Right ventricle myocardium superior (tissue), 1 donor: ENCODE measurements around the gene ACSS1. TPM values are rescaled to one million over a fixed set of nuclear protein-coding genes. Genes with fewer than 3 reads are reported as not detected.

Experiments used
- ATAC-seq: fragments of 200-7000 bp; cut with Tn5 transposase; one replicate; pipeline ENCODE4 v1.9.1; 2020; ENCODE audit warnings: mild to moderate bottlenecking; ENCODE audit not compliant: poor library complexity
- DNase-seq: peaks from one replicate; pipeline ENCODE4 v3.0.0-alpha.2; 2020
- intact Hi-C: fragments of 100-400 bp; cut with DNase I; formaldehyde crosslinking; loops from one replicate; pipeline ENCODE4 v1.11.2; 2022
- total RNA-seq: library from RNA; stranded (reverse); fragmentation: NEBNext Ultra II Directional; extraction: Animal tissue kit (Norgen Biotek cat#: 25700); gene quantifications from one replicate; pipeline ENCODE4 v1.2.1, GENCODE V29; 2021
- donor health status: DM: no; HTN: yes; CAD: no; lungs with severe emphysema.

Gene ACSS1
- total RNA-seq, 1 donor from 2014 or later, result 143 TPM

DNA sequence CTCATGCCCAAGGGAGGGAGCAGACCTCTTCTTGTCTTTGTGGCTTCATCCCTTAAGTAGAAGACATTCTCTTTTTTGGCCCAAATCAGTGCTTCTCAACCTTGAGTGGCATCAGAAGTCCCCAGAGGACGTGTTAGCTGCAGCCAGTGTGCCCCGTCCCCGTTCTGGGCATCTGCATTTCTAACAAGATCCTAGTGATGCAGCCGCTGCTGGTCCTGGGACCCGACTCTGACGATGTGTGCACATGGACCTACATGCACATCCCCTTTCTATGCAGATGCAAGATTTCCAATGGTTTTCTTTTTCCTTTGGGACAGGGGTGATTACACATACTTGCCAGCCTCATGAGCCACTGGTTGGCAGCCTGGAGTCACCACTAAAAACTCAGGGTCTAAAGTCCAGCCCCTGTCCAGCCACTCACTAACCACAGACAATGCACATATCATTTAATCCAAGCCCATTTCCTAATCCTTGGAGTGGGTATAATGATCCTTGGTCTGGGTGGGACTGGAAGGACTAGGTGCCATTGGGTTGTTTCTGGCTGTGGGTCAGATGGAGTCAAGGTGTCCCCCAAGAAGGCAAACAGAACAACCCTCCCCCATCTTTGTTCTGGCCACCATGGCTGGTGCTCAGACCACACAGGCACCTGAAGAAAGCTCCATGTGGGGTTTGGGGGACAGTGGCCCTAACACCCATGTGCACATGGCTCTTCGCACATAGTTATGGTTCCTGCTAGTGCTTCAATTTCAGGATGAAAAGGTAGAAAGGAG is 6.4 kb downstream of the ACSS1 start:
- no peak for ATAC-seq
- intact Hi-C loops, result loop anchor here (10.0 kb wide), 1 partner anchor 203 kb away; no protein-coding TSS in a partner anchor
- peak; percentile 10 for DNase-seq

DNA sequence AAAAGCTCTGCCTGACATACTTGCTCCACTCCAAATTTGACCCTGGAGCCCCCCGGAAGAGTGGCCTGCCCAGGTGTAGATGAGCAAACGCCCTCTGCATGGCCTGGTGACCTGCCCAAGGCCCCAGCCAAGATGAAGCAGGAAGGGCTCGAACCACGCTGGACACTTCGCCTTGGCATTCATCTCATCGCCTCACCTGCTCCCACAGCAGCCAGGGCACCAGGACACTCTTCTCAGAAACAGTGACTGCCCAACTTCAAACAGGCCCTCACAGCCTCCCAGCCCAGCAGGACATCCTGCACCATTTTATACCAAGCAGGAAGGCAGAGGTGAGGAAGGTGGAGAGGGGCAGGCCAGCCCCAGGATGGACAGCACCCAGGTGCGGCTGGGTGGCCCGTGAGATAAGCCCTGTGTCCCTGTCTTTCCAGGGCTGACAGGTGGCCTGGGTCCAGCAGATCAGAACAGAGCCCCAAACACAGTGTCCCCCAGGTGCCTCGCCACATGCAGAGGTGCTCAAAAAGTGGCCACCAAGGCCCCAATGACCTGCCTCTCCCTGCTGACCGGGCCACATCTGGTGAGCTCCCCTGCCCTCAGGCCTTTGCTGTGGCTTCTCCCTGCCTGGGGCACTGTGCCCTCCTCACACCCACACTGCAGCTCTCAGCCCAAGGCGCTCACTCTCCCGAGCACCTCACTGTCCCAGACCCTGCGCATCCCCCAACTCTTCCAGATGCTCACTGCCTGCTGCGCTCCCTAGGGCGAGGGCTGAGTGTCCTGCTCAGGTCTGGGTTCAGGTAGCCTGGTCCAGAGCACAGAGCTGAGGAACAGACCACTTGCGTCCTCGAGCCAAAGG is 7.2 kb downstream of the ACSS1 start:
- intact Hi-C loops, result loop anchor here (10.0 kb wide), 1 partner anchor 204 kb away; no protein-coding TSS in a partner anchor
- DNase-seq (no peak), ATAC-seq (no peak)

DNA sequence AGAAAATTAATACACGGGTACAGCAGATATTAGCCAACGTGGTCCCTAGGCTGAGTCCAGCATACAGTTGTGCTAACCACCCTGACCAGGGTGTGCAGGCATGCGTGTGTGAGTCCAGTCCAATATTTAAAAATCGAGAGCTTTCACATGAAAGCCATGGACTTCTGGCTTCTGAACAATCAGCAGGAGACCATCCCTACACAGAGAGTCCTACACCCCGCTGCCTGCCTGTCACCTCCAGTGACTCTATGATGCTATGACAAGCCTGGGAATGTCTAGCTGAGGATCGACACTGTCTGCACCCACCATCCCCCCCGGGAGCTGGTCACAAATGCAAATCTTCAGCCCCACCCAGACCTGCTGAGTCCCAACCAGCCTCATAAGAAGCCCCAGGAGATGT is 7.9 kb downstream of the ACSS1 start:
- intact Hi-C loops, result loop anchor here (10.0 kb wide), 1 partner anchor 205 kb away; no protein-coding TSS in a partner anchor
- DNase-seq, result no peak
- ATAC-seq, result no peak

DNA sequence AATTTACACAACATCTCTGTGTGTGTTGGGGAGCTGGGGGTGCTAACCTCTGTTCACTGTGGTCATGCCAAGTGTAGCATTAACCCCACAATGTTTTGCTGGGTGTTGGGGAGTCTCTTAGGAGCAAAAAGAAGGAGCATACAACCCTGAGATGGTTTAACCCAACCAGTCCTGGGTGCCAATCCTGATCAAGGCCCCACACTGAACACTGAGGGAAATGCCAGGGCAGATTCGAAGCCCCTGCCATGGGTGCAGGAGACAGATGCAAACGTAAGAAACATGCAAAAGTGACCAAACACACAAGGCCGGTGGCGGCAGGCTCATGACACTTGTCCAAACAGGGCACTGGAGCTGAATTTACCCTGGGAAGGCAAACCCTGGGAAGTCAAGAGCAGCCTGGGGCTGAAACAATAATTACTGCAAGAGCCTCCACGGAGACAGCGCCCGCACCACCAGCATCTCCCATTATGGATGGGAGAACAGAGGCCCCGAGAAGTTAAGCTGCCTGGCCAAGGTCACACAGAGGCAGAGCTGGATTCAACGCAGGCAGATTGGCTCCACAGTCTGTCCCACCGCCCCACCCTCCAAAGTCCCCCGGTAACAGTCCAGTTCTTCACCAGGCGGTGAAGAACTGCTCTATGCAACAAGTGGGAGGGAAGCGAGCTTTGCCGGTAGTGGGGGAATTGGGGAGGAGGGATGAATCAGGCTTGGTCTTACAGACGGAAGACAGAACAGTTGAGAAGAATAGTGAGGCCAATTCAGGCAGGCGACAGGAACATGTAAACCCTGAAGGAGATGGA is 8.5 kb downstream of the ACSS1 start:
- ATAC-seq (no peak), DNase-seq (no peak)
- intact Hi-C loops, result loop anchor here (10.0 kb wide), 1 partner anchor 205 kb away; no protein-coding TSS in a partner anchor

DNA sequence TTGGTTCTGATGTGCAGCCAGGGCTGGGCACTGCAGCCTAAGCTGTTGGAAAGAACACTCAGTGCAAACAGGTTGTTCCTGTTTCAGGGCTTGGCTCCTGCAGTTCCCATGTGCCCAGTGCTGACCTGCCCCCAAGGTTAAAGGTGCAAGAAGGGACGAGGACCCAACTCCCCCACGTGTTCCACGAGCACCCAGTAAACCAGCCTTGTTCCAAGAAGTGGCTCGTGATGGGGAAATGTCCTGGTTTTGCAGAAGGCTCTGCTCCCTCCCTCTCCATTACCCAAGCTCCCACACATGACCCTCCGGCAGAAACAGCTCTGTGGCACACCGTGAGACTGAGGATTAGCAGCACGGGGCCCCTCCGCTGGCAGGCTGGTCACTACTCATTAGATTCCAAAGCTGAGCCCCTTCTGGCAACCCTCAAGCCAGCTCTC is 9.4 kb downstream of the ACSS1 start:
- no peak for DNase-seq
- intact Hi-C loops, result no loop called here
- peak; percentile 12 for ATAC-seq

DNA sequence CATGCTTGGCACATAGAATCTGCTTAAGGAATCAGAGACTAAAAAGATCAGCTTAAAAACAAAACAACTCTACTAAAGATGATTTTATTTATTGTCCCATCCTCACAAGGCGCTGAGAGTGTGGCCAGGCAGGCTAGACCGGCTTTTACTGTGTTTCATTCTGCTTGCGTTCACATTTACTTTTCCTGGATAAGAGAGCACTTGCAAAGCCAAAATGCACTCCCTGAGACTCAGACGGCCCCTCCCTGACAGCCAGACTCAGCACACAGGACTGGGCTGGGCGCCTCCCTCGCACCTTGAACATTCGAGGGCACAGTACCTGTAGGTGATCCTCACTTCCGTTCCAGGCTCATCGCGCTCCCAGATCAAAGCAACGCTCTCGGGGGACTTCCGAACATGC is 10.2 kb downstream of the ACSS1 start:
- no peak for DNase-seq
- ATAC-seq, result no peak
- intact Hi-C loops, result no loop called here

DNA sequence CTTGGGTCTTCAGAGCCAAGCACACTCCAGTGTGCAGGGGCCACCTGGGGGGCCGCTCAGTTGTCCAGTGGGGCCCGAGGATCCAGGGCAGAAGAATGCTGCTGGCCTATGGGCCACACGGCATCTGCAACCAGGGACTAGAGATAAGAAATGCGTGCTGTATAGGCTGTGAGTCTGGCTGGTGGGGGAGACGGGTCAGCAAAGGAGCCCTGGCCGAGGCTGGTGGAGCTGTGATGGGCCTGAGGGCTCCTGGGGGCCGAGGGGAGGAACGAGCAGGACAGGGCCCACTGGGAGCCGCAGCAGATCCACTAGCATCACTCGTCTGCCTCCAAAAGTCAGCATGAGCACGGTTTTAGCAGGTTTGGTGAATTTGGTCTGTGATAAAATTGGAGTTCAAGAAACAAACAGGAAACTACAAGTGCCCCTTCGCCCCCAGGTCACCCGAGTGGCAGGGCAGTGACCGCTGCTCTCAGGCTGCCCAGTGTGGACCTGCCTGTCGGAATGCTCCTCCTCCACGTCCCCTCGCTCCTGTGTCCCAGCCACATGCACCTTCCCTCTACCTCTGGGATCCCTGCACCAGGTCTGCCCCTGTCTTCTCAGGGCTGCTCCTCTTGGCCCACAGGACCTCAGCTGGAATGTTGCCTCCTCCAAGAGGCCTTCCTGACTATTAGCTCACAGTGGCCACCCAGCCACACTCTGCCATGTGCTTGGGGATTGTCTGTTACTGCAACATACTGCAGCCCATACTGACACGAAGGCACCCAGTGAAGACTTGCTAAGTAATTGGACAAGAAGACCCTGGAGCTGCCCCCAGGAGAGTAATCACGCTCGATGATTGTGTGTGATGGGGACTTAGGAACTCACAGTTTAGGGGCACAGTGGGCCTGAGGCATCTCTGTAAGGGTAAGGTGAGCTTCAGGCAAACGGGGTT is 10.9 kb downstream of the ACSS1 start:
- ATAC-seq, result no peak
- no peak for DNase-seq
- intact Hi-C loops, result no loop called here

DNA sequence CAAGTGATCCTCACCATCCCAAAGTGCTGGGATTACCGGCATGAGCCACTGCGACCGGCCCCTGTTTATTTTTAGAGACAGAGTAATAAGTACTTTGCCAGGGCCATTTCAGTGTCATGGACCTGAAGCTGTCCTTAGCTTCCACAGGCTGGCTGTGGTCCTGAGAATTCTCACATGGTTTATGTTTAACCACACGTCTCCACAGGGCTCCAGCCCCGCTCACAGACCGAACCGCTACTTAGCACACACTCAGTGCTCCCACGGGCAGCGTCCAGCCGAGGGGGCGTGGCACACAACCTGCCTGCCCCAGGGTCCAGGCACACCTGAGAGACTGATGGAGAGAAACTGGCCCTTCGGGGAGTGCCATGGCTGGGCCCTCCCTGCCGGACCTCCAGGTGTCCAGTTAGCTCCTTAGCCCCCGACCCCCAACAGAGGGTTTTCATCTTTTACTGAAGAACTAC is 11.7 kb downstream of the ACSS1 start:
- ATAC-seq (peak; percentile 72), DNase-seq (peak; percentile 80)
- intact Hi-C loops, result no loop called here

DNA sequence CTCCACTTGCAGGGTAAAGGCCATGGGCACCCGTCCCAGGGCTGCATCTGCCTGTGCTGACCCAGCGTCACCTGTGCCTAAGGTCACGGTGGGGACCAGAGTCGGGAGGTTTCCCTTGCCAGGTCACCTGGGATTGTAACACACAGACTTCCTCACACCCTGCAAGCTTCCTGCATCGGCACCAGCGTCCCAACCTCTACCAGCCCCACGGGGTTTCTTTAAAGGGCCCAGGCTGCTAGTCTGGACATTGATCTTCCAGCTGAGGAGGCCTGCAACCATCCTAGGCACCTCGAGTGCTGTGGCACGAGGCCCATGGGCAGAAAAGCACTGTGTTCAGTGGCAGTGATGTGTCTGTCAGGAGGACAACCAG is 12.6 kb downstream of the ACSS1 start:
- no peak for ATAC-seq
- DNase-seq, result no peak
- intact Hi-C loops, result no loop called here

DNA sequence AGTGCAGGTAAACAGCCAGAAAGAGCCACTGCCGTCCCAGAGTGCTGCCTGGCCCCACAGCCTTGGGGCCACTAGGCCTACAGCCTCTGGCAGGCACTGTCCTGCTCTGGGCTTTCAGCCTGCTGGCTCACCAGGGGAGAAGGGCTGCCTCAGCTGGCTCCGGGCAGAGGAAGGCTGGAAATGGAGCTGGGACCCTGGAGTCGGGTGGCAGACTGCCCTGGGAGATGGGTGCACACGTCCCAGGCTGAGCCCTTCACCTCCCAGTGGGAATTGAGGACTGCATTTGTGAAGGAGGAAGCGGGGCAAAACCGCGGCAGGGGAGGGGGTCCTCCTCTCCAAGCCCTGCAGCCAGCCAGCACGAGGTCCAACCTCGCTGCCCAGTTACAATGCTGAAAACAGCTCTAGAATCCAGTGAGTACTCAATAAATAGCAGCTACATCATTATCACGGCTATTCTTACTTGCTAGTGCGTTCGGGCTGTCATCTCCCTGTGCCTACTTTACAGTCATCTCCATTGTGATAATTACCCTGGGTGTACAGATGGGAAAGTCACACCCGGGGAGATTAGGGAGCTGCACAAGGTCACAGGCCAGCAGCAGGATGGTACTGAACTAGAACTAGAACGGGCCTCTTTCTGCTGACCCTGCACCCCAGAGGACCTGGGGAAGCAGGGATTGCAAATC is 13.1 kb downstream of the ACSS1 start:
- peak; percentile 65 for DNase-seq
- intact Hi-C loops, result no loop called here

DNA sequence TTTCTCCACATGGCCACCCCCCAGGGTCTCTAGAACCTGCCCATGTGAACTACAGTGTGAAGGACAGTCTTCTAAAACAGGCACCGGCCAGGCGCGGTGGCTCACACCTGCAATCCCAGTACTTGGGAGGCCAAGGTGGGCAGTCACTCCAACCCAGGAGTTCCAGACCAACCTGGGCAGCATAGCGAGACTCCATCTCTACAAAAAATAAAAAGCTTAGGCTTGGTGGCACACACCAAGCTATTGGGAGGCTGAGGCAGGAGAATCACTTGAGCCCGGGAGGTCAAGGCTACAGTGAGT is 13.7 kb downstream of the ACSS1 start:
- no peak for ATAC-seq
- intact Hi-C loops, result no loop called here
- DNase-seq, result no peak

More for the DNA sequence above, 13.1 kb downstream of the ACSS1 start:
- peak; percentile 51 for ATAC-seq

DNA sequence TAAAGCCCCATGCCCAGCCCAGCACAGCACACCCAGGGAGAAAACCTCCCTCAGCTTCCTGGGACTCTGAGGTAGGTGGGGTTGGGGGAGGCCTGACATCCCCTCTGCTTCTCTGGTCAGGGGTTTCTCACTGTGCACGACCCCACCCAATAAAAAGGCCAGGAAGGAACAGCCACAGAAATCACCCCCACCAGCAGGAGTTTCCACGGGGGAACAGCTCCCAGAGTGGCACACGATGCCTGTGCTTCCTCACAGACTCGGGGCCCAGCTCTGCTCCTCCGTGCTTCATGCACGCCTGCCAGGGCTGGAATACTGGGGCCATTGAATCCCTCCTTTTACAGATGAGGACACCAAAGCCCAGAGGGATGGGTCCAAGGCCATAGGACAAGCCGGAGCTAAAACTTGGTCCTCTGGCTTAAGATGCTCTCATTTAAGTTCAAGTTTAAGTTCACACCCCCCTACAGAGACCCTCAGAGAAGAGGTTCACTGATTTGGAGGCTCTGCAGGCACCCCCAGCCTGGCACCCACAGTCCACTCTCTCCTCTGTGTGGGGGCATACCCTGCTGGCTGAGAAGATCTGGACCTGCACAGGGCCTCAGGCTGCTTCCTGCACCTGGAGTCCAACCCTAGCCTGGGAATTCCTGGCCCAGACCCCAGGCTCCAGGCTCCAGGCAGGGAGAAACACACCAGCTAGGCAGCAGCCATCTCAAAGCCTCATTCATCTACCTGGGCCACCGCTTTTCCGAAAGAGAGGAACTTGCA is 14.3 kb downstream of the ACSS1 start:
- peak; percentile 37 for DNase-seq
- intact Hi-C loops, result no loop called here
- no peak for ATAC-seq

DNA sequence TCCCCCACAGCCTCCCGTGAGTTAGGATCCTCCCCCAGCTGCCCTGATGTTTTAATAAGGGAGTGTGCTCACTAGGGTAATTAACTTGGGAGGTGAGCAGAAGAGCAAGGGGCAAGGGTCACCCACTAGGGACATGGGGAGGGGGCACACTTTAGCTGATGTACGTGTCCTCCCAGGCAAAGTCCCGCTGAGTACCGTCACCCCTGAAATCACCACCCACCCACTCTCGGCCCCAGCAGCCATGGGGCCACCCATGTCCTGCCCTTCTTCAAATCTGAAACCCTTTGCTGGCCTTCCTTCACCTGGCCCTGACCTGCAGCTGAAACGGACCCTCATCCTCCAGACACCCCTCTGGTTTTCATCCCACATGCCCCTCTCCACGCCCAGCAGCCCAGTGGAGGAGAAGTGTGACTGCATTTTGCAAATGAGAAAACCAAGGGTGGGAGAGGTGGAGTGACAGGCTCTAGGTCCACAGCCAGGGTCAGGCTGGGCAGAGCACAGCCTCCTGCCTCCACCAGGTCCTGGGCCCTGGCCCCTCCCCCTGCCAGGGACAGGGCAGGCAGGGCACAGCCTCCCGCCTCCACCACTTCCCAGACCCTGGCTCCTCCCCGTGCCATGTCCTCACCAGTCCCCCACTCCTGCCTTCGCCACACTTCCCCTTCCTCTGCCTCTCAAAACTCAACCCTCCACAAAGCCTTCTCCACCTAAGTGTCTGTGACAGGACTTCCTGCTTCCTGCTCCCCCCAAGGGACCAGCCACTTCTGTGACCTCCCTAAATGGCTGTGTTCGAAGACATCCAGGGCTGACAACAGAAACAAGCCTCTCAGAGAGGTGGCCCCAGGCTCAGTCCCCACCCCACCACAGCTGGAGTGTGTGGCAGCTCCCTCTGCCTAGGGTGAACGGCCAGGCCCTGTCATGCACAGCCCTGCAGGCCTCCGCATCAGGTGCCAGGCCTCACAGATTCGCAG is 15.1 kb downstream of the ACSS1 start:
- intact Hi-C loops, result no loop called here
- DNase-seq (peak; percentile 82), ATAC-seq (peak; percentile 13)

DNA sequence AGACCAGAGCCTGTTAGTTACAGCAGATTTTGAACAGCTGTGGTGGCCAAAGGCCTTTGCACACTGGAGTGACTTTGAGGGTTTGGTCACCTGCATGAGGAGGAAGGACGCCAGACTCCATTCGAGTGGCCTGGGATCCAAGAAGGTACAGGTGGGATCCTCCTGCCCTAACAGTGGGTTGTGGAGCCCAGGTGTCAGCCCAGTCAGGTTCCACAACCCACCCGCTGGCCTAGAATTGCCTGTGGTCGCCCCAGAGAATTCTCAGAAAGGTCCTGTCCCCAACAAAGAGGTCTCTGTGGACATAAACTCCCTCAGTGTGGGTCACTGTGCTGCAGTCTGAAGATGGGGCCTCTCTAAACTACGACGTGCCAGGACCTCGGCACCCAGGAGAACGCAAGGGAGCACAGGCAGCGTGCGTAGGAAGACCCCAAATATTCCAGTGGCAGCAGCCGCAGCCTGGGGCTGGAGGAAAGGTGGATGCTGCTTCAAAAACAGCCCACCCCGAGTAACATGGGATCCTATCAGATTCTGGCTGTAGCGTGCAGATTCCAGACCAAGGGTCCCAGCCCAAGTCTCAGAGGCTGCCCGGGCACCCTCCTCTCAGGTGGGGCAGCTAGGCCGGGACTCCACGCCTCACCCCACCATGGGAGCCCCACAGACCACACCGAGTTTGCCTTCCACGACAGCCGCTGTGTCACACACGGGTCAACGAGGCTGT is 16.0 kb downstream of the ACSS1 start:
- DNase-seq (peak; percentile 23), ATAC-seq (no peak)
- intact Hi-C loops, result no loop called here

DNA sequence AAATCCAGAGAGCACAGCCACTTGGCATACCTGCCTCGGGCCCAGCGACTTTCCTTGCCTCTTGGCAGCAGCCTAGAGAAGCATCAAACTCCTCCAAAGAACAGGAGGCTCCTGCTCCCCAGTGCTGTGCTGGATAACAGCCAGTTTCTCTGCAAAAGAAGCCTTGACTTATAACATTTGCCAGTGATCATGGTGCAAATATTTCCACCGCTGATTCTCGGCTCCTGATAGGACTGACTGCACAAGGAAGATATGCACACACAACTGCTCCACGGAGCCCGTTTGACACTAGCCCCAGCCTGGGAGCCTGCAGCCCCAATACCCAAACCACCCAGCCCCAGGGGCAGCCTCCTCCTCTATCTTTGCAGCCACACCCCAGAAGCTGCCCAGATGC is 17.5 kb downstream of the ACSS1 start:
- peak; percentile 47 for DNase-seq
- intact Hi-C loops, result no loop called here
- ATAC-seq, result peak; percentile 13
